ENCODE measurements around the gene HHAT.

Gene HHAT

GRCh38 chr1:210438928-210439841 is 110.5 kb downstream of the HHAT start:
- peak; percentile 97 for FAIRE-seq

GRCh38 chr1:210440081-210440480 is 111.4 kb downstream of the HHAT start:
- FAIRE-seq (peak; percentile 13), DNase-seq (ENCODE audit: low spot score) (no peak)

More at GRCh38 chr1:210438928-210439841, 110.5 kb downstream of the HHAT start:
- peak; percentile 80 for DNase-seq (ENCODE audit: low spot score)

- peak; percentile 65 for FAIRE-seq
- DNase-seq (ENCODE audit: low spot score): no peak
Observed at GRCh38 chr1:210441028-210441427, 112.3 kb downstream of the HHAT start.

- FAIRE-seq: no peak
- no peak for DNase-seq (ENCODE audit: low spot score)
Observed at GRCh38 chr1:210445485-210445884, 116.8 kb downstream of the HHAT start.

GRCh38 chr1:210445931-210446330 is 117.2 kb downstream of the HHAT start:
- FAIRE-seq (no peak), DNase-seq (ENCODE audit: low spot score) (no peak)

- FAIRE-seq: no peak
- peak; percentile 78 for DNase-seq (ENCODE audit: low spot score)
Observed at GRCh38 chr1:210446479-210446878, 117.8 kb downstream of the HHAT start.

- DNase-seq (ENCODE audit: low spot score) (no peak), FAIRE-seq (no peak)
Observed at GRCh38 chr1:210447456-210448057, 118.9 kb downstream of the HHAT start.

GRCh38 chr1:210448297-210448892 is 119.7 kb downstream of the HHAT start:
- FAIRE-seq (no peak), DNase-seq (ENCODE audit: low spot score) (peak; percentile 39)

- DNase-seq (ENCODE audit: low spot score) (no peak), FAIRE-seq (no peak)
Observed at GRCh38 chr1:210455840-210456603, 127.3 kb downstream of the HHAT start.

GRCh38 chr1:210456731-210457255 is 128.1 kb downstream of the HHAT start:
- no peak for FAIRE-seq
- DNase-seq (ENCODE audit: low spot score): no peak

- DNase-seq (ENCODE audit: low spot score) (no peak), FAIRE-seq (no peak)
Observed at GRCh38 chr1:210457568-210457967, 128.9 kb downstream of the HHAT start.

DNA sequence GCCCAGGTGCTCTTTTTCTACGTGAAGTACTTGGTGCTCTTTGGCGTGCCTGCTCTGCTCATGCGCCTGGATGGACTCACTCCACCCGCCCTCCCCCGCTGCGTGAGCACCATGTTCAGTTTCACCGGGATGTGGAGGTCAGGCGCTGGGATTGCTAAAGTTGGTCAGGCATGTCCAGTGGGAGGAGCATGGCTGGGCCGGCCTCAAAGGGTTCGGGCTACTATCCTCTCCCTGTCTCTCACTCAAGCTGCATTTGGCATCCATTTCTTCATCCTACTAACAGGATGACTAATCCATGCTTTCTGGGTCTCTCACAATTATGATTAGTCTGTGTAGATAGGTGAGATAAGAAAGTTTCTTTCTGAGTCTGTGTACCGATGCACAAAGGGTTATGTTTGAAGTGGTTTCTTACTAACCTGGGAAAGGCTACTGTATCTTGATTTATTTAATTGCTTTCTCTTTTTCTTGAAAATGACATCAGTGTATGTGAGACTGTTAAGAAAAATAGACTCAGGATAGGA is 135.9 kb downstream of the HHAT start:
- no peak for FAIRE-seq
- no peak for DNase-seq (ENCODE audit: low spot score)

- DNase-seq (ENCODE audit: low spot score) (no peak), FAIRE-seq (no peak)
Observed at GRCh38 chr1:210465150-210465549, 136.4 kb downstream of the HHAT start.

GRCh38 chr1:210467440-210468043 is 138.8 kb downstream of the HHAT start:
- no peak for DNase-seq (ENCODE audit: low spot score)

DNA sequence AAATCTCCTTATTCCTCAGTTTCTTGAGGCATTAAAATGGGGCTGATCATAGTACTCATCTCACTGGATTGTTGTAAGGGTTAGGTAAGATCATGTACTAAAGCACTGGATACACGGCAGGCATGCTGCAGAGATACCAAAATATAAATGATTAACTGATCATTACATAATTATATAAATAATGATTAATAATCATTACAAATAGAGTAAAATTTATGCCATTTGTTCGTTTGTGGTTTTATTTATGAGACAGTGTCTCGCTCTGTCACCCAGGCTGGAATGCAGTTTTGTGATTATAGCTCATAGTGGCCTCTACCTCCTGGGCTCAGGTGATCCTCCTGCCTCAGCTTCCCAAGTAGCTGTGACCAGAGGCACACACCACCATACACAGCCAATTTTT is 140.7 kb downstream of the HHAT start:
- DNase-seq (ENCODE audit: low spot score): no peak
- FAIRE-seq: no peak

More at GRCh38 chr1:210467440-210468043, 138.8 kb downstream of the HHAT start:
- FAIRE-seq: no peak

DNA sequence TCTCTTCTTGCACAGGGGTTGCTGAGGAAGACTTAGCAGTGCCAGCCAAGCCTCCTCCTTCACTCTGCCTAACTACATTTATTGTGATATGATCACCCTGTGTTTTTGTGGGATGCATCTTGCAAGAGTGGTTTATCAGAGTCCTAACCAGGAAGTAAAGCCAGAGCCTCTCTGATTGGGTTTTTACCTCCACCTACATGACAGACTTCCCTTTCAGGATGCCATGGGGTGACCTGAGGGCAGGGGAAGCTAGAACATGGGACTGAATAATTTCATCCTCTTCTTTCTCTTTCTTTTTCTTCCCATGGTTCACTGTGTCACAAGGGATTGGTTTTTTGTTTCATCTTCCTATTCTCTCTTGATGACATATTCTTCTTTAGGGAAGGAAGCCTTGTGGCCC is 146.6 kb downstream of the HHAT start:
- no peak for DNase-seq (ENCODE audit: low spot score)
- FAIRE-seq: no peak

DNA sequence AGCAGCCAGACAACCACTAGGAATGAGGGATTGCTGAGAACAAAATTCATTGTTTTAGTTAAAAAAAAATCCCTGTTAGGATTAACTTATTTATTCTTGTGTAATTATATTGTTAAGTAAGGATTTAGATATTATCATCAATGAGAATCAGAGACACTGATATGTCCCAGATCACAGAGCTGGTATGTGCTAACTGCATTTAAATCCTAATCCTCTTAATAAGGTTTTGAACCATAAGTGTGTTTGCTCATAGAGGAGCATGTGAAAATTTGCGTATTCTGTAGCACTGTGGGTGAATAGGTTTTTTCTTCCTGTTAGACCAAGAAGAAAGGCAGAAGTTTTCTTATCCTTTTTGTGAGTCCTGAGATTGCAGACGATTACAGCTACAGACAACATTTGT is 147.1 kb downstream of the HHAT start:
- no peak for FAIRE-seq
- no peak for DNase-seq (ENCODE audit: low spot score)

GRCh38 chr1:210476730-210477129 is 148.0 kb downstream of the HHAT start:
- no peak for FAIRE-seq

GRCh38 chr1:210477328-210477924 is 148.7 kb downstream of the HHAT start:
- DNase-seq (ENCODE audit: low spot score): no peak
- FAIRE-seq: no peak

More at GRCh38 chr1:210476730-210477129, 148.0 kb downstream of the HHAT start:
- DNase-seq (ENCODE audit: low spot score): no peak

GRCh38 chr1:210478820-210479219 is 150.1 kb downstream of the HHAT start:
- FAIRE-seq (no peak), DNase-seq (ENCODE audit: low spot score) (no peak)

All from urothelium cell line (cell line).